SH-SY5Y (cell line): Measurements from ENCODE around the gene TBC1D12.

Experiments used
- GATA2 ChIP-seq: IDR thresholded peaks from 2 replicates; pipeline ENCODE4 v1.6.1; 2011; ENCODE audit warnings: mild to moderate bottlenecking, low read depth, low read length
- GATA3 ChIP-seq: IDR thresholded peaks from 2 replicates; pipeline ENCODE4 v1.6.1; 2011; ENCODE audit warnings: low read depth, mild to moderate bottlenecking, low read length, moderate library complexity

GRCh38 chr10:94405406-94405805 lies 3.1 kb downstream of the TBC1D12 start:
- no peak for TF ChIP-seq GATA2
- TF ChIP-seq GATA3 = no peak
